ENCODE results near the gene MSLN.

GRCh38 chr16:769934-770333 is 9.4 kb downstream of the MSLN start:
- TF ChIP-seq TAF1 (IDR thresholded peaks at IDR 0.05; ENCODE audit: borderline replicate concordance, low read depth, low read length) (no peak), POLR2A (IDR thresholded peaks at IDR 0.05; ENCODE audit: low read depth, low read length) (no peak), POLR2AphosphoS5 (IDR thresholded peaks at IDR 0.05; ENCODE audit: low read depth, low read length) (no peak)

Measured in GM12892 (cell line).